Panc1 (cell line): ENCODE results near the gene CKLF. TPM values are rescaled to one million over a fixed set of nuclear protein-coding genes. Genes with fewer than 3 reads are reported as not detected.
"Not testable (repeated sequence)": the region's sequence is repeated elsewhere in the genome, so short reads cannot be mapped to it uniquely, and the experiment has no call there.

Experiments
- ATAC-seq: fragments of 200-7000 bp; cut with Tn5 transposase; 2 replicates; pipeline ENCODE4 v1.9.1; 2020; ENCODE audit warnings: mild to moderate bottlenecking, moderate library complexity
- BruUV-seq: library from RNA; stranded (reverse); fragments of 400-500 nt; replicated peaks from 2 replicates; lab custom pipeline; 2021; lab: Mats Ljungman, UMichigan
- CTCF ChIA-PET: fragments of 300-600 bp; sonication (Branson Sonifier 250); formaldehyde crosslinking; loops from one replicate; lab custom pipeline; 2022; ENCODE audit warnings: antibody characterized with exemption; lab: Charles Lee
- POLR2A ChIA-PET: fragments of 300-600 bp; sonication (Branson Sonifier 250); formaldehyde crosslinking; loops from one replicate; lab custom pipeline; 2022; ENCODE audit warnings: antibody characterized with exemption; lab: Charles Lee
- DNase-seq: peaks from one replicate; pipeline ENCODE4 v3.0.0-alpha.2; 2010; ENCODE audit warnings: low read depth, low spot score
- H3K27ac ChIP-seq: 2 replicates; pipeline ENCODE4 v1.5.1; 2011; ENCODE audit warnings: mild to moderate bottlenecking, low read length, inconsistent platforms
- H3K27me3 ChIP-seq: fragments of 200-500 bp; sonication (Bioruptor generic); 2 replicates; pipeline ENCODE4 v1.6.0; 2014; ENCODE audit warnings: low read length, inconsistent platforms; ENCODE audit not compliant: control insufficient read depth, insufficient read depth
- H3K36me3 ChIP-seq: fragments of 200-500 bp; sonication (Bioruptor generic); 2 replicates; pipeline ENCODE4 v1.5.1; 2014; ENCODE audit warnings: inconsistent platforms, mild to moderate bottlenecking, low read length, moderate library complexity; ENCODE audit not compliant: control insufficient read depth, insufficient read depth
- H3K4me1 ChIP-seq: 2 replicates; pipeline ENCODE4 v1.5.1; 2011; ENCODE audit warnings: inconsistent platforms, mild to moderate bottlenecking, low read length, moderate library complexity; ENCODE audit not compliant: control insufficient read depth, insufficient read depth
- H3K4me3 ChIP-seq, 2 experiments: 2 replicates each; pipeline ENCODE4 v1.5.1; 2011 to 2012; ENCODE audit warnings: low read depth in 2 of 2, low read length in 2 of 2, mild to moderate bottlenecking in 2 of 2, inconsistent platforms in 1 of 2, moderate library complexity in 1 of 2
- H3K9me3 ChIP-seq: fragments of 200-500 bp; sonication (Bioruptor generic); 2 replicates; pipeline ENCODE4 v1.5.1; 2014; ENCODE audit warnings: low read depth, mild to moderate bottlenecking, inconsistent platforms, low read length, moderate library complexity; ENCODE audit not compliant: control insufficient read depth, insufficient read depth
- POLR2AphosphoS5 ChIP-seq: IDR thresholded peaks from 2 replicates; pipeline ENCODE4 v1.6.1; 2012; ENCODE audit warnings: mild to moderate bottlenecking, low read depth, low read length, moderate library complexity
- SIN3A ChIP-seq: IDR thresholded peaks from 2 replicates; pipeline ENCODE4 v1.6.1; 2012; ENCODE audit warnings: low read depth, mild to moderate bottlenecking, low read length, moderate library complexity, borderline replicate concordance; ENCODE audit not compliant: insufficient read depth
- TCF7L2 ChIP-seq: IDR thresholded peaks from 2 replicates; pipeline ENCODE4 v1.6.1; 2011; ENCODE audit warnings: mild to moderate bottlenecking, low read depth, low read length, inconsistent platforms
- in situ Hi-C: cut with HindIII; loops from 2 replicates; pipeline ENCODE4 v1.10.0; 2016; ENCODE audit warnings: low sequenced_read_pairs, low pct_unique_long_range_greater_than_20kb
- intact Hi-C: fragments of 100-400 bp; cut with micrococcal nuclease; formaldehyde crosslinking; loops from one replicate; pipeline ENCODE4 v1.10.0; 2022; ENCODE audit not compliant: unreplicated experiment
- total RNA-seq: library from RNA; stranded (reverse); gene quantifications from one replicate; pipeline ENCODE4 v1.2.1, GENCODE V29; 2021; ENCODE audit not compliant: unreplicated experiment
- TF ChIP-seq, protein P1 (sequence below), 2 experiments: IDR thresholded peaks; 2 replicates each; pipeline ENCODE4 v1.6.1; 2011 to 2012; ENCODE audit warnings: low read depth in 2 of 2, control low read depth in 1 of 2, low read length in 1 of 2, mild to moderate bottlenecking in 1 of 2, moderate library complexity in 1 of 2; ENCODE audit not compliant: insufficient read depth in 1 of 2
- TF ChIP-seq, protein P2 (sequence below): fragments of 450-650 bp; IDR thresholded peaks from 2 replicates; pipeline ENCODE4 v1.5.1; 2017; ENCODE audit warnings: mild to moderate bottlenecking

CKLF gene
- total RNA-seq, 1 experiment from 2014 or later: 88.1 TPM

DNA sequence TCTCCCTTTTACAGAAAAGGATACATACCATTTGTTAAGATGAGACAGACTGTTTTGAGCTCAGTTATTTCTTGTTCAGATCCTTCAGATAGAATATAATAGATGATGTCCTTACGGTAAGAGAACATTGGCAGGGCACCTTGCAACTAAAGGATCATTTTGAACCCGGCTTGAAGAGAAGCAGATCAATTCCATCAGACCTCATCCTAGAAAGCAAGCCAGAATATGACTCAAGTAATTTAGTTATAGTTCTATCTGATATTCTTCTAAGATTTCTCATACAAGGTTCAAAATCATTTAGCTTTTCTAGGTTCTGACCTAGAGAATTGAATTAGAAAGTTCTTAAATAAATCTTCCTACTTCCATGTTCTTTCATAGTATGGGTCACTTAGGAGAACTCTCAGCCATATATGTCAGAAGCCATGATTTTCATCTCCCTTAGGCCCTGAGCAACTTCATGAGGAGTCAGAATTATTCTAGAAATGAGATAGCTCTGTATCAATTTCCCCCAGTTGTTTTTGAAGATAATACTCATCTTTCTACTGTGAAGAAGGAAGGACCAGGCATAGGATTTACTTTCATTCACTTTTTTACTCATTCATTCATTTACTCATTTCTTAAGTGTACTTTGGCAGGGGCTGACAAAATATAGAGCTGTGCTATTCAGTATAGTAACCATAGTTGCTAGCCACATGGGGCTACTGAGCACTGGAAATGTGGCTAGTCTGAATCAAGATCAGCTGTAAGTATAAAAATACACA is 11.4 kb downstream of the CKLF start:
- no peak overlapping the region for H3K27ac ChIP-seq
- no peak overlapping the region for H3K4me3 ChIP-seq
- BruUV-seq: no TSS peak
- DNase-seq (no peak), ATAC-seq (no peak)
- H3K9me3 ChIP-seq: no peaks in the 10 kb centered on the region
- POLR2A ChIA-PET: interaction anchor here (1.4 kb wide), 1 partner anchor 12 kb away, joined by 4 read pairs; the partner anchor contains the start of gene CKLF
- CTCF ChIA-PET: interaction anchor here (0.6 to 2.6 kb wide), 2 partner anchors 36 to 45 kb away, joined by 3 to 11 read pairs; no protein-coding TSS in a partner anchor
- TF ChIP-seq POLR2AphosphoS5: no peak
- TF ChIP-seq TCF7L2: no peak
- TF ChIP-seq SIN3A: no peak
- TF ChIP-seq, protein P1, sequence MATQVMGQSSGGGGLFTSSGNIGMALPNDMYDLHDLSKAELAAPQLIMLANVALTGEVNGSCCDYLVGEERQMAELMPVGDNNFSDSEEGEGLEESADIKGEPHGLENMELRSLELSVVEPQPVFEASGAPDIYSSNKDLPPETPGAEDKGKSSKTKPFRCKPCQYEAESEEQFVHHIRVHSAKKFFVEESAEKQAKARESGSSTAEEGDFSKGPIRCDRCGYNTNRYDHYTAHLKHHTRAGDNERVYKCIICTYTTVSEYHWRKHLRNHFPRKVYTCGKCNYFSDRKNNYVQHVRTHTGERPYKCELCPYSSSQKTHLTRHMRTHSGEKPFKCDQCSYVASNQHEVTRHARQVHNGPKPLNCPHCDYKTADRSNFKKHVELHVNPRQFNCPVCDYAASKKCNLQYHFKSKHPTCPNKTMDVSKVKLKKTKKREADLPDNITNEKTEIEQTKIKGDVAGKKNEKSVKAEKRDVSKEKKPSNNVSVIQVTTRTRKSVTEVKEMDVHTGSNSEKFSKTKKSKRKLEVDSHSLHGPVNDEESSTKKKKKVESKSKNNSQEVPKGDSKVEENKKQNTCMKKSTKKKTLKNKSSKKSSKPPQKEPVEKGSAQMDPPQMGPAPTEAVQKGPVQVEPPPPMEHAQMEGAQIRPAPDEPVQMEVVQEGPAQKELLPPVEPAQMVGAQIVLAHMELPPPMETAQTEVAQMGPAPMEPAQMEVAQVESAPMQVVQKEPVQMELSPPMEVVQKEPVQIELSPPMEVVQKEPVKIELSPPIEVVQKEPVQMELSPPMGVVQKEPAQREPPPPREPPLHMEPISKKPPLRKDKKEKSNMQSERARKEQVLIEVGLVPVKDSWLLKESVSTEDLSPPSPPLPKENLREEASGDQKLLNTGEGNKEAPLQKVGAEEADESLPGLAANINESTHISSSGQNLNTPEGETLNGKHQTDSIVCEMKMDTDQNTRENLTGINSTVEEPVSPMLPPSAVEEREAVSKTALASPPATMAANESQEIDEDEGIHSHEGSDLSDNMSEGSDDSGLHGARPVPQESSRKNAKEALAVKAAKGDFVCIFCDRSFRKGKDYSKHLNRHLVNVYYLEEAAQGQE (IDR thresholded peaks at IDR 0.05; ENCODE audit: insufficient read depth in 1 of 2, low read depth in 2 of 2, low read length in 1 of 2): no peak
- TF ChIP-seq, protein P2, sequence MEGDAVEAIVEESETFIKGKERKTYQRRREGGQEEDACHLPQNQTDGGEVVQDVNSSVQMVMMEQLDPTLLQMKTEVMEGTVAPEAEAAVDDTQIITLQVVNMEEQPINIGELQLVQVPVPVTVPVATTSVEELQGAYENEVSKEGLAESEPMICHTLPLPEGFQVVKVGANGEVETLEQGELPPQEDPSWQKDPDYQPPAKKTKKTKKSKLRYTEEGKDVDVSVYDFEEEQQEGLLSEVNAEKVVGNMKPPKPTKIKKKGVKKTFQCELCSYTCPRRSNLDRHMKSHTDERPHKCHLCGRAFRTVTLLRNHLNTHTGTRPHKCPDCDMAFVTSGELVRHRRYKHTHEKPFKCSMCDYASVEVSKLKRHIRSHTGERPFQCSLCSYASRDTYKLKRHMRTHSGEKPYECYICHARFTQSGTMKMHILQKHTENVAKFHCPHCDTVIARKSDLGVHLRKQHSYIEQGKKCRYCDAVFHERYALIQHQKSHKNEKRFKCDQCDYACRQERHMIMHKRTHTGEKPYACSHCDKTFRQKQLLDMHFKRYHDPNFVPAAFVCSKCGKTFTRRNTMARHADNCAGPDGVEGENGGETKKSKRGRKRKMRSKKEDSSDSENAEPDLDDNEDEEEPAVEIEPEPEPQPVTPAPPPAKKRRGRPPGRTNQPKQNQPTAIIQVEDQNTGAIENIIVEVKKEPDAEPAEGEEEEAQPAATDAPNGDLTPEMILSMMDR: no peak
- H3K27me3 ChIP-seq: no peaks in the 10 kb centered on the region
- peaks cover 7% of the 10 kb centered on the region; the same call in 1 of the 2 replicates for H3K36me3 ChIP-seq
- no peaks in the 10 kb centered on the region; the same call in 1 of the 2 replicates for H3K4me1 ChIP-seq
- in situ Hi-C loops: no loop called here
- intact Hi-C loops: no loop called here

DNA sequence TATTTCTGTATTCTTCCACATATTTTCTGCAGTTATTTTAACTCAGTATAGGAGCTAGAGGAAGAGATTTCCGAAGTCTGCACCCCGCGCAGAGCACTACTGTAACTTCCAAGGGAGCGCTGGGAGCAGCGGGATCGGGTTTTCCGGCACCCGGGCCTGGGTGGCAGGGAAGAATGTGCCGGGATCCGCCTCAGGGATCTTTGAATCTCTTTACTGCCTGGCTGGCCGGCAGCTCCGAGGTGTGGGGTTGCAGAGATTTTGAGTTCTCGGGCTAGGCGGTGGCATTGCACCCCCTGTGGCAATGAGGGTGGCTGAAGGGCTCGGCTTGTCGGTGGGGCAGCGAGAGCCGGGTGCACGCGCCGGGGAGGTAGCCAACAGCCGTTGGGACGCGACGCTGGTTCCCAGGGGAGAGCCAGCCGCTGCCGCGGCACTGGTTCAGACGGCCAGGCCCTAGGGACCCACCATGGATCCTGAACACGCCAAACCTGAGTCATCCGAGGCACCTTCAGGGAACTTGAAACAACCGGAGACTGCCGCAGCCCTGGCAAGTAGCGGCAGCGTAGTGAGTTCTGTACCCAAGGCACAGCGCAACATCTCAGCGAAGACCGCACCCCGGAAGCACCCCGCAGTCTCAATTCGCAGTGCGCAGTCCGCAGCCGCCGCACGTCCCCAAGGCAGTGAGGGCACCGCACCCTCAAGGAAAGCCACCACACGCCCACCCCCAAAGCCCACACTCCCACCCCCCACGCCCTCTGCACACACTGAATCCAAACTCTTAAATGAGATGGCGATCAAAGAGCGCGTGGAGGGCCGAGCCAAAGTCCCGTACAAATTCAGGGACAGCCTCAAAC is 13.9 kb downstream of the CKLF start, which contains the start of gene CMTM1:
CMTM1 (plus strand) TSS at position 389 of the 851 bp plus-strand sequence; CDS start at position 464, 75 bp downstream.
- intact Hi-C loops (no loop called here), in situ Hi-C loops (no loop called here)
- ATAC-seq (no peak), DNase-seq (no peak)
- Histone ChIP-seq H3K4me3 (no peak within 1 kb of the TSS), H3K27me3 (no peaks in the 10 kb centered on the region), H3K9me3 (no peaks in the 10 kb centered on the region), H3K27ac (no peak within 1 kb of the TSS), H3K4me1 (no peaks in the 10 kb centered on the region; the same call in 1 of the 2 replicates), H3K36me3 (peaks cover 6% of the 10 kb centered on the region; the same call in 1 of the 2 replicates)
- TF ChIP-seq, protein P1 (IDR thresholded peaks at IDR 0.05; ENCODE audit: insufficient read depth in 1 of 2, low read depth in 2 of 2, low read length in 1 of 2): no peak
- TF ChIP-seq TCF7L2 (no peak), POLR2AphosphoS5 (no peak), SIN3A (no peak)
- TF ChIP-seq, protein P2: no peak
- no TSS peak for BruUV-seq
- POLR2A ChIA-PET: interaction anchor here (0.7 kb wide), 1 partner anchor 171 kb away, joined by 5 read pairs; no protein-coding TSS in a partner anchor
- CTCF ChIA-PET: no interaction called here

DNA sequence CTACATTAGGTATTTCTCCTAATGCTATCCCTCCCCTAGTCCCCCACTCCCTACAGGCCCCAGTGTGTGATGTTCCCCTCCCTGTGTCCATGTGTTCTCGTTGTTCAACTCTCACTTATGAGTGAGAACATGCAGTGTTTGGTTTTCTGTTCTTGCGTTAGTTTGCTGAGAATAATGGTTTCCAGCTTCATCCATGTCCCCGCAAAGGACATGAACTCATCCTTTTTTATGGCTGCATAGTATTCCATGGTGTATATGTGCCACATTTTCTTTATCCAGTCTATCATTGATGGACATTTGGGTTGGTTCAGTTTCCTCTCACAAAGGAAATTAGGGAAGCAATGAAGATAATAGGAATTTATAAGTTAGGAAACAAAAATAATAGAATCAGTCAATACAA is 14.9 kb downstream of the CKLF start:
- H3K27me3 ChIP-seq, in situ Hi-C loops, H3K4me1 ChIP-seq, BruUV-seq, H3K36me3 ChIP-seq, ATAC-seq, H3K4me3 ChIP-seq, POLR2A ChIA-PET, DNase-seq, H3K9me3 ChIP-seq, intact Hi-C loops, H3K27ac ChIP-seq, CTCF ChIA-PET: not testable (repeated sequence)
